GM19193 (cell line): Measurements from ENCODE around the gene CDKN1C.

Source experiments
- POLR2A ChIP-seq: IDR thresholded peaks from 4 replicates; pipeline ENCODE4 v1.6.1; 2011; ENCODE audit not compliant: insufficient read depth, insufficient read length; ENCODE audit errors: extremely low read depth

Gene CDKN1C

DNA sequence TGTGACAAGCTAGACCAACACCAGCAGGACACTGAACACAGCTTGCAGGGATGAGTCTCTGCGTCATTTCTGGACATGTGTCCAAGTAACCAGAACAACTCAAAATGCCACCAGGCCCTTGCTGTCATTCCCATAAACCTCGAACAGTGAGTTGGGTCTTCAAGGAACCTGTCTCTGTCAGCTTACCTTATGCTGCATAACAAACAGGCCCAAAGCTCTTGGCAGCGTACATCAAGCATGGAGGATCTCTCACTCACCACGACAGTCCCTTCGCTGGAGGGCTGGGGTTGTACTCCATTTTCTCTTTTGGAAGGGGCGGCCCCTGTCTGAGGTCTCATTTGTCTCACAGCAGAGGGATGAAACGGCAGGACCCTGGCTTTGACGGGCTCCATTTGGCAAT lies 6.8 kb downstream of the CDKN1C start:
- TF ChIP-seq POLR2A: no peak

DNA sequence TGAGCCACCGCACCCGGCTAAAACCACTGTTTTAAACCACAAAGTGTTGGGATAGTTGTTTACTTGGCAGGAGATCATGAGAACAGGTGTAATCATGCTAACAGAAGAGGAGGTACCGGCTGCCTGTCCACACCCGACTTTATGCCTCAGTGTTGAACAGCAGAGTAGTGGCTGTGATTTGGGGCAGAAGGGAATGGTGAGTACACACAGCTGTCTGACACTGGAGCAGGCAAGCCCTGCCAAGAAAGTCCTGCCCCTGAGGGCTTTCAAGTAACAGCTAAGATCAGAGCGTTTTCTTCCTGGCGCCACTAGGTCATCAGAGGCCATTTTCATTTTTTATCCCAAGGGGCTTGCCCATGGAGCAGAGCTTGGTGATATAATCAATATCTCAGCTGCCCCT lies 8.1 kb downstream of the CDKN1C start:
- no peak for TF ChIP-seq POLR2A

DNA sequence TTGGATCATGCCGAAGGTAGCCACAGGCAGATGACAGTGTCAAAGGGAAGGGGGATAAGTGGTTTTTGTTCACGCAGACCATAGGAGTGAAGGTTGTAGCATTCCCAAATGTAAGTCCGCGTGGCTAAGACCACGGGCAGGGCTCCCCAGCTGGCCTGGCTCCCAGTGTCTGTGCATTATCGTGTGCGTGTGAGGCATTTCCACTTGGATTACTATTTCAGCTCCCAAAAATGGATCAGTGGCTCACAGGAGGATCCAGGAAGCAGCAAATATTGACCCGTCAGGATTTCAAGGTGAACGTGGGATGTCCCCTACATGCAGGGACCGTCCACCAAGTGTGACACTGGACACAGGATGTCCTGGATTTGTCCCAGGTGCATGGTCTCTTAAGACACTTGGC lies 10.6 kb downstream of the CDKN1C start:
- no peak for TF ChIP-seq POLR2A

DNA sequence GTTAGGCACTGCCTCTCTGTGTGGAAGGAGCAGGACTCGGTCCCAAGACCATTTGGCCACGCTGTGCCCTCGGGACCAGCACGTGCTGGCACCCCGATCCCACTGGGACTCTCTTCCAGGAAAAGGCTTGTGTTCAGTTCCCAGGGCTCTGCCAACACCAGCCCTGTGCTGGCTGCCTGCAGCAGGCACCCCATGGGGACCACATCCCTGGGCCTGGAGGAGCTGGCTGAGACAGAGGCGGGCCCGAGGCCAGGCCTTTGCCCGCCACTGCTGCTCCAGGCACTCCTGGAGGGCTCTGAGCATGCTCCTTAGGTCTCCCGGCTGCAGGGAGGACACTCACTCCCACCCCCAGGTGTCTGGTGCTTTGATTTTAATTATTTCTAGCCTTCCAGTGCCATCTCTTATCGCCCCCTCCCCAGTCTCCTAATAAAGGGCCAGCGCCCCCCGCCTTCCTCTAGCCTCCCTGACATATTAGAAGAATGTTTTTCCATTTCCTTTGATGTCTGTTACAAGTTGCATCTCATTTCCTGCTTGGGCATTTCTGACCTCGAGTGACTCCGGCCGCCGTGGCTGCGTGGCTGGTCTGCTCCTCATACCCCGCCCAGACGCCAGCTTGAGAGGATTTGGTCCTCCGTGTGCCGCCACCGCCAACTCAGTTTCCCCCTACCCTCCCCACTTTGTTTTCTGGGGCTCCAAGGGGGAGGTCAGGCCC lies 14.4 kb downstream of the CDKN1C start:
- no peak for TF ChIP-seq POLR2A

DNA sequence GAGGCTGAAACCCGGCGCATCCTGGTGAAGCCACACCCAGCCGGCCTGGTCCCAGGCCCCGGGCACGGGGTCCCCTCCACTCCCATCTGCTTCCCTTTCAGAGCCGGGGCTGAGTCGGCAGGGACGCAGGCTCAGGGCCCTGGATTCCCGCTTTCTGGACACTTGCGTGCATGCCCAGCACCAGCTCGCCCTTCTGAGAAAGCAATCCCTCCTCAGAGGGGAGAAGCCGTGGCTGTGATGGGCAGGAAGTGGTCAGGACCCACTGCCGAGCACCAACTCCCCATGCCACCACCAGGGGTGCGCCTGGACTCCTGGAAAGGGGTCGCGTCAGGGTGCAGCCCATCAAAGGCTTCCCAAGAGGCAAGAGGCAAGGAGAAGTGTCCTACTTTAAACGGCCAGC lies 15.1 kb downstream of the CDKN1C start:
- TF ChIP-seq POLR2A: no peak

DNA sequence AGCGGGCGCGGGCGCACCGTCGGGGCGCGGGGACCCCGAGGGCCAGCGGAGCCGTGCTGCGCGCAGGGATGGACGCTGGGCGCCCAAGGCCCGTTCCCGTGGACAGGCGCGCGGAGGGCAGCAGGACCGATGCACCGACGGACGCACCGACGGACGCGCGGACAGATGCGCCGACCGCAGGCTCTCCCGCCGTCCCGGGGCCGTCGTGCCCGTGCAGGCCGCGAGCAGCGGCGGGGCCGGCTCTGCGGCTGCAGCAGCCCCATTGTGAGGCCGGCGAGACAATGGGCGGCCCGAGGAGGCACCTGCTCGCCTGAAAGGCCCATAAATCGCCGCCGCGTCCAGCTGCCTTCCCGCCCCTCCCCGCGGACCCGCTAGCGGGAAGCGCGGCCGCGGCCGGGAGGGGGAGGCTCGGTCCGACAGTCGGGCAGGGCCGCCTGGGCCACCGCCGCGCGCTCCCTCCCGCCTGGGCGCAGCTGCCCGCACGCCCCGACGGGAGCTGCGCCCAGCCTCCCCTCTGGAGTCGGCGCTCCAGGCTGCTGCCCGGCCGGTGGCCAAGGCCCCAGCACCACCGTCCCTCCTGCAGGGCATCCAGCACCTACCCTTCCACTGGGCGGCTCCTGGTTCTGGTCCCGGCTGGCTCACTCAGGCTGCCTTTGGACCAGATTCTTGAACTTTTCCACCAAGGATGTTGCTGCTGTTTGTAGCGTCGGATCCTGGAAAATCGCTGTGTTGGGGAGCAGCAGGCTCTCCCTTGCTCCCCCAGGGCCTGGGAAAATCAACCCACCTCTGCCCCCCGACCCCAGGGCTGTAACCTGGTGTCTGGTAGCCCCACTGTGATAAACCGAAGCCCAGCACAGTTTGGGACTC lies 15.8 kb downstream of the CDKN1C start:
- TF ChIP-seq POLR2A: no peak

DNA sequence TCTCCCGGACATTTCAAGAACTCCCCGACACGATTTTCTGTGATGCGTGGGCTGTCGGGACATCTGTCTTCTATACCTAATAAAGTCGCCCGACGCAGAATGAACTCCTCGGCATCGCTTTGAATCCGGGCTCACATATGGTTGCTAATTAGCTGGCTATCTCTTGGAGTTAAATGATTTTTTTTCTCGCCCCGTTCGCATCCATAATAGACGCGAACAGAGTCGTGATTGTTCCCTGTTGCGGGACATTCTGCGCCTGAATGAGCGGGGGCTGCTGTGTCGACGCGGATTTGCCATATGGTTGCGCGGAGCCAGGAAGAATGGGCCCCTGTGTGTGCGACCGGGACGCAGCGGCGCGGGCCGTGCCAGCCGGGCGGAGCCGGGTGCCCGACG lies 16.4 kb downstream of the CDKN1C start:
- no peak for TF ChIP-seq POLR2A

DNA sequence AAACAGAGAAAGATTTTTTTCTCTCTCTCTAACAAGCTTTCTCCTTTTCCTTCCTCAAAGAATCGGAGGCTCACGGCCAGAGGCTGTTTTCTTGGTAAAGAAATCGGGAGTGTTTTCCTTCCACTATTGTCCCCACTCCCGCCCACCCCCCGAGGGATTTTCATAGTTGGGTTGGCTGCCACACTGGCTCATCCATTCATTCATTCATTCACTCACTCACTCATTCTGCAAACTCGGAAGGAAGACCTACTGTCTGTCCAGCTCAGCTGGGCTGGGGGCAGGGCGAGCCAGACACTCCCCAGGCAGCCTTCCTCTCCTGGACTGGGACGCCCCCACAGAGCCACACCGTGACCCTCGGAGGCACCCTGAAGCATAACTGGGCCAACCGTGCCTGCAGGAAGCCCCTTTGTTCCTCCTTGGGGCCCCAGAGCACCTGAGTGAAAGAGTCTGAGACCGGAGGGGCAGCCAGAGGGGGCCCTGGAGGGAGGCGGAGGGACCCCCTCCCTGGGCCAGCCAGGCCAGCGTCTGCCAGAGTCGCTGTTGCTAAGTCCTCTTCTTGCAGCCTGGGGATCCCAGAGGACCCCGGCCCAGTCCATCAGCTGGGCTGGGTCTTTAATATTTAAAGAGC lies 17.0 kb downstream of the CDKN1C start:
- TF ChIP-seq POLR2A: no peak

DNA sequence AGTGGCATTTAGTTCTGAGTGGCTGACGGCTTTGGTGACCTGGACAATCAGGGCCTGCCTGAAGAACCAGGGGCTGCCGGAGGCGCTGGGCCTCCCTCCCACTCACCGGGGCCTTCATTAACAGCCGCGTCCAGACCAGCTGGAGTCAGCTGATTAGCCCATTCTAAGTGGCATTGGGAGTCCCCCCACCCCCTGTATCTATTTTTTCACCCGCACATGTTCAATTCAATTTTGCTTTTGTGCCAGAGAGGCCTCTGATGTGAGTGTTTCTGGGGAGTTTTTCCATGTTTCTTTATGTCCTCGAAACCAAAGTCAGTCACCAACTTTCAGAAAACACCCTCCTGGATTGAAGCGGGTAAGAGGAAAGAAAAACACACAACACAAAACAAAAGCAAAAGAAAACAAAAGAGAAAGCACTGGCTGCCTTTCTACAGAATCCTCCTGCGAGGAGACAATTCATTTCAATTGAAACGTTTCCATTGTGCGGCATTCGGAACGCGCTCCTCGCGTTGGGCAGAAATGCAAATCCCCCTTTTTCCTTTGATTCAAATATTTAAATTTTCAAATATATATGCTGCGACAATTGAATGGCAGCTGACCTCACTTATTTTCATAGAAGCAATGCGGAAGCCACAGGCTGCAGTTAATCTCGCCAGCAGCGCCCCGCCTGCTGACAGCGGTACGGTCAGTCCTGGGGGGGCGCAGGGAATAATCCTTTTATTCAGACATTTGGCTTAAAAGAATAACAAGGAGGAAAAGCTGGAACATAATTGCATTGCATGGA lies 17.7 kb downstream of the CDKN1C start:
- TF ChIP-seq POLR2A: no peak

DNA sequence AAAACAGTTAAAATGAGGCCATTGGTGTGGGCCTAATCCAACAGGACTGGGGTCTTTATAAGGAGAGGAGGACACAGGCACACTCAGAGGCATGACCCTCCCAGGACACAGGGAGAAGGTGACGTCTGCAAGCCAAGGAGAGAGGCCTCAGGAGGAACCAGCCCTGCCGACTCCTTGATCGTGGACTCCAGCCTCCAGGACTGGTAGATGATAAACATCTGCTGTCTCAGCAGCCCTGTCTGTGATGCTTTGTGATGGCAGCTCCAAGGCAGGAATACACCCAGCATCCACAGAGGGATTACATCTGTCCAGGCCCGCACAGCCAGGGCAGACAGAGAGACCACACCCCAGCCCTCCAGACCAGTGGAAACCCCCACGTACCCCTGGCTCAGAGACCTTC lies 18.4 kb downstream of the CDKN1C start:
- TF ChIP-seq POLR2A: no peak

DNA sequence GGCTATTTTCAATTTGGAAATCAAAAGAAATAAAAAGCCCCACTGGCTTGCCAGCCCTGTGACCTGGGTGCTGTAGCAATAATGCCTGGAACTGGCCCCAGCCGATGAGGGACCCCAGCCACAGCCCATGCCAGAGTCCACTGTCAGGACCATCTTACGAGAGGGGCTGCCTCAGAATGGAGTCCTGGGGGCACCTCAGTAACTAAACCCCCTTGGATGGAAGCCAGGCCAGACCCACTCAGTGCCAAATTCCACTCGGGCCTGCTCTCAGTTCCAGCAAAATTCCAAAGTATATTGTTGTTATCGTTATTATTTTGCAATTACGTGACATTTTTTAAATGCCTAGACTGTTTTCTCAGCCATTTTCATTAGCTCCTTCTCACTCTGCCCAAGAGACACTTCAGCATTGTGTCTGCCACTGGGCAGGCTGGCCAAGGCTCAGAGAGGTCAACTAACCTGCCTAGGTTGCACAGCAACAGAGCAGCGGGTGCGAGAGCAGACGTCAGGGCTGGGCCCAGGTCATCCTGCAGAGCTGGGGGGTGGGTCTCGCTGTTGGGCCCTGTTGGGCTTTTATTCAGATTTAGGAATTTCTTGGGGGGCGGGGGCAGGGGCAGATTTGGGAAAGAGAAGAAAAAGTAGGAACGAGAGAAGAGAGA lies 19.5 kb downstream of the CDKN1C start:
- TF ChIP-seq POLR2A: no peak

DNA sequence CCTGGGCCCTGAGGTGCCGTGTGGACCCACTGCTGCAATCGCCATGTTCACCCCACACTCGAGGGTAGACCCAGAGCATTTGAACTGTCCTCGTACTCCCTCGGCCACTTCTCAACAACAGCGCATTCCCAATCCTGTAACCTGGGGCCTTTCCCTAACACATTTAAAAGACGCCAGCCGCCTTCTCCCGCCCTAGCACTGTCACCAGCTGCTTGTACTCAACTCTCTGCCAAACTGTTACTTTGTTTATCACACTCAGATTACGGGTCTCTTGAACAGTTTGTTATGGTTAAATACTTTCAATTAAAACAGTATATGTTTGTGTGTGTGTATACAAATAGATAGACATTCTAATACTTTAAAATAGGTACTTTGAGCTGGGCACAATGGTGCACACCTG lies 20.7 kb downstream of the CDKN1C start:
- no peak for TF ChIP-seq POLR2A

DNA sequence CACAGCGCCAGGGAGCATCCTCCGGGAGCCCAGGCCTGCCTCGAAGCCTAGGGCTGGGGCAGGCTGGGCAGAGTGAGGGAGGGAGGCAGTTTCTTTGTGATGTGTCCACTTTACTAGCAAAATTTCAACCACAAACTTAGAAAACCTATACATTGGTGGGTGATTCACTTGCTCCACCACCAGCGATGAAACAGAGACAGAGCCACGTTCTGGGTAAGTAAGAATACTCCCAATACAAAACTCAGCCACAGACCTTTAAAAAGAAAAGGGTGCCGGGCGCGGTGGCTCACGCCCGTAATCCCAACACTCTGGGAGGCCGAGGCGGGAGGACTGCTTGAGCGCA lies 22.3 kb downstream of the CDKN1C start:
- no peak for TF ChIP-seq POLR2A

DNA sequence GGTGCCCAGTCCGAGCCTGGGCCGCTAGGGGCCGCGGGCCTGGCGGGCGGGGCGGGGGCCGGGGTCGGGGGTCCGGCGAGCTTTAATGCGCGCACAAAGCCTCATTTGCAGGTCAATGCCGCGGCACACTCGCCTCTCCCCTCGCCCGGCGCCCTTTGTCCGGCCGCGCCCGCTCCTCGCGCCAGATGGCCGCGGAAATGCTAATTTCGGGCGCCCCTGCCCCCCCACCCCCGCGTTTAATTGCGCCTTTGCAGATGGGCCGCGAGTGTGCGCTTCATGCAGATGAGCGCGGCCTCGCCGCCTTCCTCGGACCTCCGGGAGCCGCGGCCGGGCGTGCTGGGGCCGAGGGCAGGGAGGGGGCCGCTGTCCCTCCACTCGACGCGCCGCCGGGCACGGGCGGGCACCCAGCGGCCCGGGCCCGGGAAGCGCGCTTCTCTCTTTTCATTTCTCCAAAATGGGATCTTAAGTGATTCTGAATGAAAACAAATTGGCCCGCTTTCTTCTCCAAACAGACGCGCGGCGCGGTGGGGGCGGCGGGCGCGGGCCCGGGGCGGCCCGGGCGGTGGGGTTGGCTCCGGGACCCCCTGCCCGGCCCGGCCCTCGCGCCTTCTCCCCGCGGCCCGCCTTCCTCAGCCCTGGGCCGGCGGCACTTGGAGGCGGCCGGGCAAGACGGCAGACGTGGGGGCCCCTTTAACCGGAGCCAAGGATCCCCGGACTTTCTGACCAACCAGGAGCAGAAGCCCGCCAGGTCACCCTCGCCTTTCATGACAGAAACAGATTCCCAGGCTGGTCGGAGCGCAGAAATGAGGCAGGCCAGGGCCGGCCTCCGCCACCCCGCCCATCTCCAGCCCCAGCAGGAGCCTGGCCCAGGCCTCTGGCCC lies 22.9 kb downstream of the CDKN1C start:
- no peak for TF ChIP-seq POLR2A
